Type B pancreatic cell (in vitro differentiated cells): Measurements from ENCODE around the gene SPANXB1. TPM values are rescaled to one million over a fixed set of nuclear protein-coding genes. Genes with fewer than 3 reads are reported as not detected.
"Not testable (repeated sequence)": the region's sequence is repeated elsewhere in the genome, so short reads cannot be mapped to it uniquely, and the experiment has no call there.

ENCODE experiments used
- DNase-seq: peaks from one replicate; pipeline ENCODE4 v3.0.0; 2021; ENCODE audit warnings: mixed read lengths; ENCODE audit not compliant: unreplicated experiment; ENCODE audit errors: extremely low spot score
- H3K27ac Mint-ChIP-seq: 2 replicates; pipeline ENCODE4 v1.8.0; 2021; ENCODE audit warnings: mild to moderate bottlenecking, mixed read lengths
- H3K27me3 Mint-ChIP-seq: 2 replicates; pipeline ENCODE4 v1.8.0; 2021; ENCODE audit warnings: mixed read lengths
- H3K36me3 Mint-ChIP-seq: 2 replicates; pipeline ENCODE4 v1.8.0; 2021; ENCODE audit warnings: mixed read lengths
- H3K4me1 Mint-ChIP-seq: one replicate; pipeline ENCODE4 v1.8.0; 2021; ENCODE audit warnings: mixed read lengths; ENCODE audit not compliant: unreplicated experiment
- H3K4me3 Mint-ChIP-seq: 2 replicates; pipeline ENCODE4 v1.8.0; 2021; ENCODE audit warnings: mild to moderate bottlenecking, mixed read lengths
- H3K9me3 Mint-ChIP-seq: 2 replicates; pipeline ENCODE4 v1.8.0; 2021; ENCODE audit warnings: mixed read lengths
- long read RNA-seq: library from polyadenylated mRNA; unstranded; transcript quantifications from one replicate; pipeline ENCODE4 v2.0.0, GENCODE V29; 2020
- total RNA-seq: library from RNA; stranded (reverse); gene quantifications from 2 replicates; pipeline ENCODE4 v1.2.1, GENCODE V29; 2021; ENCODE audit warnings: low replicate concordance
- TF ChIP-seq, protein P1 (sequence below): fragments of 200-600 bp; sonication (generic); conservative IDR thresholded peaks from 2 replicates; pipeline ENCODE4 v1.5.0; 2021; ENCODE audit warnings: antibody characterized with exemption, mild to moderate bottlenecking

SPANXB1 gene, protein sequence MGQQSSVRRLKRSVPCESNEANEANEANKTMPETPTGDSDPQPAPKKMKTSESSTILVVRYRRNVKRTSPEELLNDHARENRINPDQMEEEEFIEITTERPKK
- not detected in 2 replicates for total RNA-seq
- long read RNA-seq: 0 reads

GRCh38 chrX:141002568-141002967 is at the start of gene SPANXB1:
TSS of gene SPANXB1 (plus strand) at chrX:141002594. CDS start at chrX:141002694, 100 bp downstream.
- H3K27me3 Mint-ChIP-seq, H3K9me3 Mint-ChIP-seq, H3K36me3 Mint-ChIP-seq, H3K4me1 Mint-ChIP-seq, H3K4me3 Mint-ChIP-seq, DNase-seq, H3K27ac Mint-ChIP-seq: not testable (repeated sequence)

DNA sequence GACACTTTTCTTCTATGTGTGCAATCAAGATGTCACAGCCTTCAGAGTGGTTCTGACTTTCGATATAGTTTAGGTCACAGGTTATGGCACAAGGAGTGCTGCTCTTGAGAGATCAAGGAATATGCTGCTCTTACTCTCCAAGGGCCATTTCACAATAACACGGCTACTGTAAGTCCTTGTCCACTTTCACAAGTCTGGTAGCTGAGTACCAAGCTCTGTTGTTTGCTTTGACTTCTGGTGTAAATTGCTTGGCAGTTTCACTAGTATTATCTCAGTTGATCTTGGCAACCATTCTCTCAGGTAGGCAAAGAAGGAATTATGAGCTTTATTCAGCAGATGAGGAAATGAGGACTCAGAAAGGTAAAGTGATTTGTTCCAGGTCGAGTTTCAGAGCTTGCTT is 35.4 kb upstream of the SPANXB1 start:
- no peaks in the 10 kb centered on the region for H3K36me3 Mint-ChIP-seq
- no peaks in the 10 kb centered on the region for H3K27me3 Mint-ChIP-seq
- no peak for DNase-seq
- H3K4me1 Mint-ChIP-seq: no peaks in the 10 kb centered on the region
- peaks cover 5% of the 10 kb centered on the region for H3K9me3 Mint-ChIP-seq
- H3K4me3 Mint-ChIP-seq: no peak overlapping the region
- TF ChIP-seq, protein P1, sequence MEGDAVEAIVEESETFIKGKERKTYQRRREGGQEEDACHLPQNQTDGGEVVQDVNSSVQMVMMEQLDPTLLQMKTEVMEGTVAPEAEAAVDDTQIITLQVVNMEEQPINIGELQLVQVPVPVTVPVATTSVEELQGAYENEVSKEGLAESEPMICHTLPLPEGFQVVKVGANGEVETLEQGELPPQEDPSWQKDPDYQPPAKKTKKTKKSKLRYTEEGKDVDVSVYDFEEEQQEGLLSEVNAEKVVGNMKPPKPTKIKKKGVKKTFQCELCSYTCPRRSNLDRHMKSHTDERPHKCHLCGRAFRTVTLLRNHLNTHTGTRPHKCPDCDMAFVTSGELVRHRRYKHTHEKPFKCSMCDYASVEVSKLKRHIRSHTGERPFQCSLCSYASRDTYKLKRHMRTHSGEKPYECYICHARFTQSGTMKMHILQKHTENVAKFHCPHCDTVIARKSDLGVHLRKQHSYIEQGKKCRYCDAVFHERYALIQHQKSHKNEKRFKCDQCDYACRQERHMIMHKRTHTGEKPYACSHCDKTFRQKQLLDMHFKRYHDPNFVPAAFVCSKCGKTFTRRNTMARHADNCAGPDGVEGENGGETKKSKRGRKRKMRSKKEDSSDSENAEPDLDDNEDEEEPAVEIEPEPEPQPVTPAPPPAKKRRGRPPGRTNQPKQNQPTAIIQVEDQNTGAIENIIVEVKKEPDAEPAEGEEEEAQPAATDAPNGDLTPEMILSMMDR: no peak
- H3K27ac Mint-ChIP-seq: no peak overlapping the region

DNA sequence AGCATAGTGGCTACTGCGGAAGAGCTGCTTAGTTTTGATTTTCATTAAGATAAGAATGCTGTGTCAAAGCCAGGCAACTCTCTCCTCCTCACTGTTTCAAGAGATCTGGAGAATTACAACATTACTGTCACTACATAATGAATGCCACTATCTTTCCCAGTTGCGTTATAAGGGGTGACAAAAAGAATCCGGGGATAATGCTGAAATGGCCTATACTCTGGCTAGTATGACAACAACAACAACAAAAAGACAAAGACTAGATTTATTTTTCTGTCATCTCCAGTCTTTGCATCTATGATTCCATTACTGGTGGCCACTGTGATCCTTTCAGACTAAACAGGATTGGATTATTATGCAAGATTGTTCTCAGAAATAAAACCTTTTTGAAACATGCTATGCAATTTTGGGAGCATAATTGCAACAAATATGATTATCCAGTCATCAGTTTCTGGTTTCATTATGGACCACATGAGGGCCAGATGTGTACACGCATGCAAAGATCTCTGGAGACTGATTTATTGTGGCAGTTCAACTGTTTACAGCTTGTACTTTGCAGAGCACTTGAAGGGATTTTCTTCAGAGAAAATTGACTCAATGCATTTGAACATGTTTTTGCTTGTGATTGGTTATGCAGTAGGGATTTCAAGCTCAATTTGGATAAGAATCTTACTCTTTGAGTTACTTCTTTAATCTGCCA is 31.1 kb upstream of the SPANXB1 start:
- Mint-ChIP-seq H3K4me3 (no peak overlapping the region), H3K27me3 (no peaks in the 10 kb centered on the region), H3K36me3 (no peaks in the 10 kb centered on the region), H3K27ac (no peak overlapping the region), H3K9me3 (no peaks in the 10 kb centered on the region), H3K4me1 (no peaks in the 10 kb centered on the region)
- TF ChIP-seq, protein P1: no peak
- DNase-seq: no peak

- no peak overlapping the region for H3K27ac Mint-ChIP-seq
- H3K4me1 Mint-ChIP-seq: no peaks in the 10 kb centered on the region
- DNase-seq: no peak
- no peaks in the 10 kb centered on the region for H3K9me3 Mint-ChIP-seq
- H3K36me3 Mint-ChIP-seq: no peaks in the 10 kb centered on the region
- TF ChIP-seq, protein P1: no peak
- no peaks in the 10 kb centered on the region for H3K27me3 Mint-ChIP-seq
- H3K4me3 Mint-ChIP-seq: no peak overlapping the region
These were observed 26.9 kb upstream of the SPANXB1 start for GRCh38 chrX:140975472-140975871.

GRCh38 chrX:140980271-140980670 is 22.1 kb upstream of the SPANXB1 start:
- H3K36me3 Mint-ChIP-seq: no peaks in the 10 kb centered on the region
- H3K4me1 Mint-ChIP-seq: no peaks in the 10 kb centered on the region
- DNase-seq: no peak
- no peaks in the 10 kb centered on the region for H3K9me3 Mint-ChIP-seq
- TF ChIP-seq, protein P1: no peak
- no peak overlapping the region for H3K4me3 Mint-ChIP-seq
- no peak overlapping the region for H3K27ac Mint-ChIP-seq
- no peaks in the 10 kb centered on the region for H3K27me3 Mint-ChIP-seq

DNA sequence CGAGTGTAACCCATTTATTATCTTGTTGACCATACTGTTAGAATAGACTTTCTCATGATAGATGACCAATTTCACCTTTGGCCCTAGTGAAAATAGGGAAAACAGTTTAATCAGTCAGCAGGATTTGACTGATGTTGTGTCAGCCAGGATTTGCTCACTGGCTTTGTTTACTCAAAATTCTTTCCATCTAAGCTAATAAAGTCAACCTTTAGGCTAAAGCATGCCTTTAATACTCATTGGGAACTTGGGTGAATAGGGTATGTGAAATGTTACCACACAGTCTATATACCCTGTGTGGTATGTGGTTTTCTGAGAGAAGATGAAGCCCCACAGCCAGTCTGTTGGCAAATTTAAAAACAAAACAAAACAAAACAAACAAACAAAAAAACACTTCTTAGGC is 18.7 kb upstream of the SPANXB1 start:
- Mint-ChIP-seq H3K4me3 (no peak overlapping the region), H3K27me3 (no peaks in the 10 kb centered on the region), H3K27ac (no peak overlapping the region), H3K9me3 (no peaks in the 10 kb centered on the region), H3K4me1 (no peaks in the 10 kb centered on the region), H3K36me3 (no peaks in the 10 kb centered on the region)
- TF ChIP-seq, protein P1: no peak
- no peak for DNase-seq

- H3K4me3 Mint-ChIP-seq, DNase-seq, H3K27ac Mint-ChIP-seq, H3K4me1 Mint-ChIP-seq, H3K9me3 Mint-ChIP-seq, H3K36me3 Mint-ChIP-seq, H3K27me3 Mint-ChIP-seq: not testable (repeated sequence)
These were observed 2.8 kb downstream of the SPANXB1 start for GRCh38 chrX:141005243-141005642.

GRCh38 chrX:141044246-141044645 is 41.9 kb downstream of the SPANXB1 start:
- DNase-seq, H3K4me3 Mint-ChIP-seq, H3K9me3 Mint-ChIP-seq, H3K36me3 Mint-ChIP-seq, H3K4me1 Mint-ChIP-seq, H3K27me3 Mint-ChIP-seq, H3K27ac Mint-ChIP-seq: not testable (repeated sequence)

GRCh38 chrX:141049878-141050277 is 47.5 kb downstream of the SPANXB1 start:
- not testable (repeated sequence) for H3K4me3 Mint-ChIP-seq, H3K9me3 Mint-ChIP-seq, DNase-seq, H3K4me1 Mint-ChIP-seq, H3K27me3 Mint-ChIP-seq, H3K27ac Mint-ChIP-seq, H3K36me3 Mint-ChIP-seq
